Measurements from ENCODE around the gene SORCS2. TPM values are rescaled to one million over a fixed set of nuclear protein-coding genes. Genes with fewer than 3 reads are reported as not detected.

The SORCS2 gene
- polyA plus RNA-seq, 1 of the 3 experiments (the other 2 are of a cell fraction): 1.6 TPM

- Histone ChIP-seq H3K27ac (ENCODE audit: low read depth in 2 of 2, low read length in 1 of 2) (no peak overlapping the region), H2AFZ (ENCODE audit: low read depth) (no peak overlapping the region), H3K4me2 (no peak overlapping the region), H3F3A (replicated peaks; ENCODE audit: insufficient read depth) (no peaks in the 10 kb centered on the region), H3K4me3 (ENCODE audit: low read depth in 2 of 2, low read length in 1 of 2) (no peak overlapping the region), H3K79me2 (ENCODE audit: insufficient read depth) (no peaks in the 10 kb centered on the region), H3K9ac (no peak overlapping the region), H3K4me1 (ENCODE audit: control insufficient read depth in 1 of 2, insufficient read depth in 2 of 2, low read depth in 1 of 2, low read length in 1 of 2) (peaks cover 0 to 19% of the 10 kb centered on the region in 2 experiments; a peak in 1 of 4 replicates), H3K9me2 (no peaks in the 10 kb centered on the region), H3K36me3 (replicated peaks in 1 of 2; ENCODE audit: control insufficient read depth in 1 of 2, insufficient read depth in 2 of 2, low read length in 1 of 2) (no peaks in the 10 kb centered on the region), H3K9me3 (no peaks in the 10 kb centered on the region), H4K20me1 (ENCODE audit: insufficient read depth) (no peaks in the 10 kb centered on the region), H3K27me3 (ENCODE audit: insufficient read depth) (no peaks in the 10 kb centered on the region)
- WGBS (ENCODE audit: low lambda C conversion rate): 48% methylated on average over 3 of the region's 16 CpGs
- no peak for TF ChIP-seq USF1 (IDR thresholded peaks at IDR 0.05; ENCODE audit: borderline replicate concordance, low read depth)
- TF ChIP-seq TEAD4 (IDR thresholded peaks at IDR 0.05; ENCODE audit: borderline replicate concordance, insufficient read depth): no peak
- no peak for TF ChIP-seq FOXJ3 (CRISPR knock-in tag; IDR thresholded peaks at IDR 0.05)
- TF ChIP-seq RXRA (IDR thresholded peaks at IDR 0.05; ENCODE audit: borderline replicate concordance, low read depth): no peak
- no peak for TF ChIP-seq TAF1 (IDR thresholded peaks at IDR 0.05; ENCODE audit: borderline replicate concordance, low read depth, low read length)
- POLR2A ChIA-PET: no interaction called here
- CTCF ChIA-PET: no interaction called here
- no peak for DNase-seq
Measured at GRCh38 chr4:7457201-7458065, 265.1 kb downstream of the SORCS2 start.

GRCh38 chr4:7458066-7458425 lies 265.7 kb downstream of the SORCS2 start:
- WGBS (ENCODE audit: low lambda C conversion rate): 69% methylated on average over 8 of the region's 9 CpGs
- peaks cover 0 to 24% of the 10 kb centered on the region in 2 experiments; a peak in 1 of 4 replicates for H3K4me1 ChIP-seq (ENCODE audit: control insufficient read depth in 1 of 2, insufficient read depth in 2 of 2, low read depth in 1 of 2, low read length in 1 of 2)
- H2AFZ ChIP-seq (ENCODE audit: low read depth): no peak overlapping the region
- H3K4me3 ChIP-seq (ENCODE audit: low read depth in 2 of 2, low read length in 1 of 2): no peak overlapping the region
- H3K36me3 ChIP-seq (replicated peaks in 1 of 2; ENCODE audit: control insufficient read depth in 1 of 2, insufficient read depth in 2 of 2, low read length in 1 of 2): no peaks in the 10 kb centered on the region
- H3K9ac ChIP-seq: no peak overlapping the region
- no peak overlapping the region for H3K27ac ChIP-seq (ENCODE audit: low read depth in 2 of 2, low read length in 1 of 2)
- H3K79me2 ChIP-seq (ENCODE audit: insufficient read depth): no peaks in the 10 kb centered on the region
- POLR2A ChIA-PET: no interaction called here
- H3K9me2 ChIP-seq: no peaks in the 10 kb centered on the region
- H3F3A ChIP-seq (replicated peaks; ENCODE audit: insufficient read depth): no peaks in the 10 kb centered on the region
- no peaks in the 10 kb centered on the region for H3K27me3 ChIP-seq (ENCODE audit: insufficient read depth)
- no peaks in the 10 kb centered on the region for H4K20me1 ChIP-seq (ENCODE audit: insufficient read depth)
- no peak for DNase-seq
- H3K4me2 ChIP-seq: no peak overlapping the region
- CTCF ChIA-PET: no interaction called here
- no peaks in the 10 kb centered on the region for H3K9me3 ChIP-seq
- TF ChIP-seq FOSL2 (IDR thresholded peaks at IDR 0.05; ENCODE audit: borderline replicate concordance, low read depth) (no peak), SMC3 (IDR thresholded peaks at IDR 0.05; ENCODE audit: low read depth, low read length) (no peak), PBX3 (IDR thresholded peaks at IDR 0.05) (no peak), POLR2AphosphoS5 (IDR thresholded peaks at IDR 0.05; ENCODE audit: low read depth, low read length) (no peak), GABPA (IDR thresholded peaks at IDR 0.05; ENCODE audit: low read depth) (no peak), MAX (IDR thresholded peaks at IDR 0.05; ENCODE audit: low read depth) (no peak), CTCF (IDR thresholded peaks at IDR 0.05) (no peak), REST (IDR thresholded peaks at IDR 0.05; ENCODE audit: low read depth, low read length) (no peak), IRF3 (IDR thresholded peaks at IDR 0.05; ENCODE audit: low read depth, low read length) (no peak), USF1 (IDR thresholded peaks at IDR 0.05; ENCODE audit: borderline replicate concordance, low read depth) (no peak), YY1 (IDR thresholded peaks at IDR 0.05; ENCODE audit: low read depth) (no peak), NRF1 (IDR thresholded peaks at IDR 0.05; ENCODE audit: low read depth, low read length) (no peak)

Measured in SK-N-SH (cell line).